ENCODE measurements around the gene ZWINT.

ZWINT gene

GRCh38 chr10:56370217-56371113, 9.4 kb upstream of the ZWINT start (continued):
- no peak for TF ChIP-seq ZNF555 (tag by site-specific recombination; conservative IDR thresholded peaks at IDR 0.05)
- no peak for TF ChIP-seq ZNF221 (tag by site-specific recombination; IDR thresholded peaks at IDR 0.05; ENCODE audit: borderline replicate concordance)
- TF ChIP-seq ZNF529 (tag by site-specific recombination; IDR thresholded peaks at IDR 0.05; ENCODE audit: insufficient replicate concordance) = peak; percentile 68
- 0 out of 2 replicates have a peak, but pooled peaks have one; percentile 44 for TF ChIP-seq ZNF416 (tag by site-specific recombination; IDR thresholded peaks at IDR 0.05)
- no peak for TF ChIP-seq ZNF133 (tag by site-specific recombination; IDR thresholded peaks at IDR 0.05)
- no peak for TF ChIP-seq ZNF211 (tag by site-specific recombination; IDR thresholded peaks at IDR 0.05; ENCODE audit: low read depth)
- TF ChIP-seq ZXDB (tag by site-specific recombination; IDR thresholded peaks at IDR 0.05) = no peak
- TF ChIP-seq, protein P1, sequence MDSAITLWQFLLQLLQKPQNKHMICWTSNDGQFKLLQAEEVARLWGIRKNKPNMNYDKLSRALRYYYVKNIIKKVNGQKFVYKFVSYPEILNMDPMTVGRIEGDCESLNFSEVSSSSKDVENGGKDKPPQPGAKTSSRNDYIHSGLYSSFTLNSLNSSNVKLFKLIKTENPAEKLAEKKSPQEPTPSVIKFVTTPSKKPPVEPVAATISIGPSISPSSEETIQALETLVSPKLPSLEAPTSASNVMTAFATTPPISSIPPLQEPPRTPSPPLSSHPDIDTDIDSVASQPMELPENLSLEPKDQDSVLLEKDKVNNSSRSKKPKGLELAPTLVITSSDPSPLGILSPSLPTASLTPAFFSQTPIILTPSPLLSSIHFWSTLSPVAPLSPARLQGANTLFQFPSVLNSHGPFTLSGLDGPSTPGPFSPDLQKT (IDR thresholded peaks at IDR 0.05; ENCODE audit: borderline replicate concordance, low read depth, low read length) = no peak
- no peak for TF ChIP-seq ZNF791 (tag by site-specific recombination; IDR thresholded peaks at IDR 0.05)
- TF ChIP-seq ZNF404 (tag by site-specific recombination; IDR thresholded peaks at IDR 0.05) = no peak
- no peak for TF ChIP-seq SCRT1 (tag by site-specific recombination; IDR thresholded peaks at IDR 0.05; ENCODE audit: borderline replicate concordance)
- 0 out of 2 replicates have a peak, but pooled peaks have one; percentile 36 for TF ChIP-seq ZNF501 (tag by site-specific recombination; IDR thresholded peaks at IDR 0.05)
- TF ChIP-seq ZNF155 (tag by site-specific recombination; IDR thresholded peaks at IDR 0.05) = no peak
- no peak for TF ChIP-seq ZSCAN30 (tag by site-specific recombination; IDR thresholded peaks at IDR 0.05)
- TF ChIP-seq ZNF266 (tag by site-specific recombination; IDR thresholded peaks at IDR 0.05; ENCODE audit: low read depth) = no peak
- TF ChIP-seq ZNF558 (tag by site-specific recombination; IDR thresholded peaks at IDR 0.05) = 0 out of 2 replicates have a peak, but pooled peaks have one; percentile 28
- no peak for TF ChIP-seq ZNF792 (tag by site-specific recombination; IDR thresholded peaks at IDR 0.05)
- no peak for TF ChIP-seq KLF17 (tag by site-specific recombination; IDR thresholded peaks at IDR 0.05)
- no peak for TF ChIP-seq ZNF777 (tag by site-specific recombination; IDR thresholded peaks at IDR 0.05; ENCODE audit: borderline replicate concordance)
- no peak for TF ChIP-seq HOXA7 (CRISPR knock-in tag; IDR thresholded peaks at IDR 0.05; ENCODE audit: borderline replicate concordance)
- 0 out of 2 replicates have a peak, but pooled peaks have one; percentile 50 for TF ChIP-seq ZNF518A (tag by site-specific recombination; conservative IDR thresholded peaks at IDR 0.05; ENCODE audit: low read depth)
- no peak for TF ChIP-seq ZFP69B (tag by site-specific recombination; IDR thresholded peaks at IDR 0.05)
- peak; percentile 97; the same call in 1 of the 2 replicates for TF ChIP-seq TRIM28 (IDR thresholded peaks at IDR 0.05; ENCODE audit: borderline replicate concordance, low read length)
- TF ChIP-seq ZBTB1 (tag by site-specific recombination; IDR thresholded peaks at IDR 0.05) = no peak
- no peak for TF ChIP-seq ZNF146 (tag by site-specific recombination; IDR thresholded peaks at IDR 0.05)
- TF ChIP-seq ZNF768 (tag by site-specific recombination; IDR thresholded peaks at IDR 0.05) = no peak
- TF ChIP-seq ZNF169 (tag by site-specific recombination; IDR thresholded peaks at IDR 0.05) = 0 out of 2 replicates have a peak, but pooled peaks have one; percentile 72
- no peak for TF ChIP-seq ZNF549 (tag by site-specific recombination; IDR thresholded peaks at IDR 0.05)
- no peak for TF ChIP-seq ZBTB10 (tag by site-specific recombination; IDR thresholded peaks at IDR 0.05)
